ENCODE data around the gene DUX4.
"Not testable (repeated sequence)": the region's sequence is repeated elsewhere in the genome, so short reads cannot be mapped to it uniquely, and the experiment has no call there.

Gene DUX4

GRCh38 chr4:190173428-190173827, at the start of gene DUX4:
Gene DUX4, plus strand, starts transcription at chr4:190173774. Its CDS starts 0 bp downstream, at chr4:190173774.
- not testable (repeated sequence) for H3K4me3 ChIP-seq, H3K27ac ChIP-seq

- not testable (repeated sequence) for H3K4me3 ChIP-seq, H3K27ac ChIP-seq
These were observed 1.9 kb downstream of the DUX4 start for GRCh38 chr4:190175436-190175835.

DNA sequence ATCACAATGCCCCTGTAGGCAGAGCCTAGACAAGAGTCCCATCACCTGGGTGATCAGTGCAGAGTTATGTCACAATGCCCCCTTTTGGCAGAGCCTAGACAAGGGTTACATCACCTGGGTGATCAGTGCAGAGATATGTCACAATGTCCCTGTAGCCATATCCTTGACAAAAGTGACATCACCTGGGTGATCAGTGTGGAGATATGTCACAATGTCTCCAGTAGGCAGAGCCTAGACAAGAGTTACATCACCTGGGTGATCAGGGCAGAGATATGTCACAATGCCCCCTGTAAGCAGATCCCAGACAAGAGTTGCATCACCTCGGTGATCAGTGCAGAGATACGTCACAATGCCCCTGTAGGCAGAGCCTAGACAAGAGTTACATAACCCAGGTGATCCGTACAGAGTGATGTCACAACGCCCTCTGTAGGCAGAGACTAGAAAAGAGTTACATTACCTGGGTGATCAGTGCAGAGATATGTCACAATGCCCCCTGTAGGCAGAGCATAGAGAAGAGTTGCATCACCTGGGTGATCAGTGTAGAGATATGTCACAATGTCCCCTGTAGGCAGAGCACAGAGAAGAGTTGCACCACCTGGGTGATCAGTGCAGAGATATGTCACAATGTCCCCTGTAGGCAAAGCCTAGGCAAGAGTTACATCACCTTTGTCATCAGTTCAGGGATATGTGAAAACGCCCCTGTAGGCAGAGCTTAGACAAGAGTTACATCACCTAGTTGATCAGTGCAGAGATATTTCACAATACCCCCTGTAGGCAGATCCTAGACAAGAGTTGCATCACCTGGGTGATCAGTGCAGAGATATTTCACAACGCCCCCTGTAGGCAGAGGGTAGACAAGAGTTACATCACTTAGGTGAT, 4.4 kb downstream of the DUX4 start:
- not testable (repeated sequence) for H3K27ac ChIP-seq, H3K4me3 ChIP-seq

DNA sequence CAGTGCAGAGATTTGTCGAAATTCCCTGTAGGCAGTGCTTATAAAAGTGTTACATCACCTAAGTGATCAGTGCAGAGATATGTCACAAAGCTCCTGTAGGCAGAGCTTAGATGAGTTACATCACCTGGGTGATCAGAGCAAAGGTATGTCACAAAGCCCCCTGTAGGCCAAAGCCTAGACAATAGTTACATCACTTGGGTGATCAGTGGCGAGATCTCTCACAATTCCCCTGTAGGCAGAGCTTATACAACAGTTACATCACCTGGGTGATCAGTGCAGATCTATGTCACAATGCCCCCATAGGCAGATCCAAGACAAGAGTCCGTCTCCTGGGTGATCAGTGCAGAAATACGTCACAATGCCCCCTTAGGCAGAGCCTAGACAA, 5.0 kb downstream of the DUX4 start:
- not testable (repeated sequence) for H3K27ac ChIP-seq, H3K4me3 ChIP-seq

- not testable (repeated sequence) for H3K4me3 ChIP-seq
These were observed 5.6 kb downstream of the DUX4 start for GRCh38 chr4:190179030-190179739.

DNA sequence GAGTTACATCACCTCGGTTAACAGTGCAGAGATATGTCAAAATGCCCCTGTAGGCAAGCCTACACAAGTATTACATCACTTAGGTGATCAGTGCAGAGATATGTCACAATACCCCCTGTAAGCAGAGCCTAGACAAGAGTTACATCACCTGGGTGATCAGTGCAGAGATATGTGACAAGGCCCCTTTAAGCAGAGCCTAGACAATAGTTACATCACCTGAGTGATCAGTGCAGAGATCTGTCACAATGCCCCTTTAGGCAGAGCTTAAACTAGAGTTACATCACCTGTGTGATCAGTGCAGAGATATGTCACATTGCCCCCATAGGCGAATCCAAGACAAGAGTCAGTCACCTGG, 6.1 kb downstream of the DUX4 start:
- not testable (repeated sequence) for H3K4me3 ChIP-seq, H3K27ac ChIP-seq

More at GRCh38 chr4:190179030-190179739, 5.6 kb downstream of the DUX4 start:
- not testable (repeated sequence) for H3K27ac ChIP-seq

DNA sequence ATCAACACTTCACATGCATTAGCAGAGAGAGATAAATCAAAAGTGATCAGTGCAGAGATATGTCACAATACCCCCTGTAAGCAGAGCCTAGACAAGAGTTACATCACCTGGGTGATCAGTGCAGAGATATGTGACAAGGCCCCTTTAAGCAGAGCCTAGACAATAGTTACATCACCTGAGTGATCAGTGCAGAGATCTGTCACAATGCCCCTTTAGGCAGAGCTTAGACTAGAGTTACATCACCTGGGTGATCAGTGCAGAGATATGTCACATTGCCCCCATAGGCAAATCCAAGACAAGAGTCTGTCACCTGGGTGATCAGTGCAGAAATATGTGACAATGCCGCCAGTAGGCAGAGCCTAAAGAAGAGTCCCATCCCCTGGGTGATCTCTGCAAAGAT, 7.4 kb downstream of the DUX4 start:
- not testable (repeated sequence) for H3K27ac ChIP-seq, H3K4me3 ChIP-seq

DNA sequence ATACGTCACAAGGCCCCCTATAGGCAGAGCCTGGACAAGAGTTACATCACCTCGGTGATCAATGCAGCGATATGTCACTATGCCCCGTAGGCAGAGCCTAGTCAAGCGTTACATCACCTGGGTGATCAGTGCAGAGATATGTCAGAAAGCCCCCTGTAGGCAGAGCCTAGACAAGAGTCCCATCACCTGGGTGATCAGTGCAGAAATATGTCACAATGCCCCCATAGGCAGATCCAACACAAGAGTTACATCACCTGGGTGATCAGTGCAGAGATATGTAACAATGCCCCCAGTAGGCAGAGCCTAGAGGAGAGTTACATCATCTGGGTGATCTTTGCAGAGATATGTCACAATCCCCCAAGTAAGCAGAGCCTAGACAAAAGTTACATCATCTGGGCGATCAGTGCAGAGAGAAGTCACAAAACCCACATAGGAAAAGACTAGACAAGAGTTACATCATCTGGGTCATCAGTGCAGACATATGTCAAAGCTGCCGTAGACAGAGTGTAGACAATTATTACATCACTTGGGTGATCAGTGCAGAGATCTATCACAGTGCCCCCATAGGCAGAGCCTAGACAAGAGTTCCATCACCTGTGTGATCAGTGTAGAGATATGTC, 8.0 kb downstream of the DUX4 start:
- not testable (repeated sequence) for H3K27ac ChIP-seq

DNA sequence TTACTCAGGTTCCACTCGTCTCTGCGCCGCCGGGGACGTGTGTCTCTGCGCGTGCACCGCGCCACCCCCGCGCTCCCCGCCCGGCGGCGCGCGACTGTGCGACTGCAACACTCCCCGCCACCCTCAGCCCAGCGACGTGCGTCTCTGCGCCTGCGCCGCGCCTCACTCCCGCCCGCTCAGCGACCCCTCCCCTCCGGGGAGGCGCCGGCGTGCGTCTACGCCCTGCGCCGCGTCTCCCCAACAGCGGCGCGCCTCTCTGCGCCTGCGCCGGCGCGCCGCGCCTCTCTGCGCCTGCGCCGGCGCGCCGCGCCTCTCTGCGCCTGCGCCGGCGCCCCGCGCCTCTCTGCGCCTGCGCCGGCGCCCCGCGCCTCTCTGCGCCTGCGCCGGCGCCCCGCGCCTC, 29.9 kb downstream of the DUX4 start:
- not testable (repeated sequence) for H3K27ac ChIP-seq, H3K4me3 ChIP-seq

More for the DNA sequence above, 8.0 kb downstream of the DUX4 start:
- H3K4me3 ChIP-seq: not testable (repeated sequence)

Measured in skin epidermis (tissue), 12 donors.